T-helper 1 cell (primary cell): Measurements from ENCODE around the gene AMOTL2.

Source experiments
- DNase-seq, 5 donors: peaks; one replicate each; pipeline ENCODE4 v3.0.0-alpha.2; 2012 to 2020
- total RNA-seq, 4 donors: gene quantifications; one replicate each; lab custom pipeline; 2026; lab: John Stamatoyannopoulos, UW

Gene AMOTL2
- 0 to 0.36 (median 0) reads per million in 4 donors for total RNA-seq

DNA sequence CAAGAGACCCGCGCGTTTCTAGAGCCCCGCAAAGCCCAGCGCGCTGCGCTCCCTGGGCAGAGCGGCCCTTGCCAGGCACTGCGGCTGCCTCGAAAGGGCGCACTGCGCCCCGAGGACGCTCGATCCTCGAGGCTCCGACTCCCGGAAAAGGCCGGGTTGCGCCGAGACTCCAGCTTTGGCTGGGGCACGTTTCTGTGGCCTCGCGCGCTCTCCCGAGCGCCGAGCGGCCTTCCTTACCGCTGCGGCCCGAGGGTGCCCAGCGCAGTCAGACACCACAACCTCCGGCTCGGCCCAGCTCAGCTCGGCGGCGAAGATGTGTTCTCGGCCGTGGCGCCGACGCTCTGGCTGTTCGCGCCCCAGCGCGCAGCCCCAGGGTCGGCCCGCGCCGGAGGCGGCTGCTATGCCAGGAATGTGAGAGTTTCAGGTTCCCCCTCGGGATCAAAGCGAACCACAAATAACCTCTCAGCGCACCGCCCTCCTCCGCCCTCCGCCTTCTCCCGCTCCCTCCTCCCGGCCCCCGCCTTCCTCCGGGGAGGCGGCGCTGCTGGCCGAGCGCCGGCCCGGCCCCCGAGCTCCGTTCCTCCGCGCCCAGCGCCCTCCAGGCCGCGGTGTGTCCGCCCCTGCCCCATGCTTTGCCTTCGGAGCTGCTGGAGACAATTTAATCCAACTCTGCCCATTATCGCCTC lies at the start of gene AMOTL2:
AMOTL2 (minus strand) TSS at position 343 of the 686 bp plus-strand sequence. CDS start 3,014 bp downstream, outside the sequence.
- no peak for DNase-seq

DNA sequence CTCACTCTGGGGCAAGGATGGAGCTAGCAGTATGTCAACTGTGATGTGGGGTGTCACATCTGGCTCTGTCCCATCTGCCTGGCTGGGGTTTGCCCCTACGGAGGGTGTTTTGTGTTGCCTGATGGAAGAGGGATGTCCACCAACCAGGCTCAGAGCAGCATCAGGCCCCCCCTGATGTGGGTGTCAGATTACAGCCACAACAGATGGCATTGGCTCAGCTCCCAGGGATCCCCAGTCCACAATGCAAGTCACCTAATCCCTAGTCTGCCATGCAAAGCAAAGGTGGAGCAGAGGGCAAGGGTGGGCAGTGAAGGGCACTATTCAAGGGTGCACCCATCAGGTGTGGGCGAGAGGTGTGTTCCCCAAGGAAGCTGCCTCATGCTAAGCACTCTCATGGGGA lies 48.9 kb upstream of the AMOTL2 start:
- DNase-seq: no peak

DNA sequence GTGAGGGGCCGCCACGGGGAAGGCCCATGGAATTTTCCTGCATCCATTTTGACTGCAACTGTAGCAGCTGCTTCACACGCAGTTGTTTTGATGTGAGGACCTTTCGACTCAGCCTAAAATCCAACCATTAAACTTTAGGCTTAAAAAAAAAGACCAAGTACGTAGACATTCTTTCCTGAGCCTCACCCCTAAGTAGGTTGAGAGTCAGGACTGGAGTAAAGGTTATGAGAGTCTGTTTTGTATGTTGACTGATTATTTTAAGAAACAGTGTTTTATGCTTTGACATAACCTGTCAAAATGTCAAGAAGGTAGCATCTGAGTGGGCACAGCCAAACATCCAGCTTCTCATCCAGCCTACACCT lies 45.7 kb upstream of the AMOTL2 start:
- no peak for DNase-seq

DNA sequence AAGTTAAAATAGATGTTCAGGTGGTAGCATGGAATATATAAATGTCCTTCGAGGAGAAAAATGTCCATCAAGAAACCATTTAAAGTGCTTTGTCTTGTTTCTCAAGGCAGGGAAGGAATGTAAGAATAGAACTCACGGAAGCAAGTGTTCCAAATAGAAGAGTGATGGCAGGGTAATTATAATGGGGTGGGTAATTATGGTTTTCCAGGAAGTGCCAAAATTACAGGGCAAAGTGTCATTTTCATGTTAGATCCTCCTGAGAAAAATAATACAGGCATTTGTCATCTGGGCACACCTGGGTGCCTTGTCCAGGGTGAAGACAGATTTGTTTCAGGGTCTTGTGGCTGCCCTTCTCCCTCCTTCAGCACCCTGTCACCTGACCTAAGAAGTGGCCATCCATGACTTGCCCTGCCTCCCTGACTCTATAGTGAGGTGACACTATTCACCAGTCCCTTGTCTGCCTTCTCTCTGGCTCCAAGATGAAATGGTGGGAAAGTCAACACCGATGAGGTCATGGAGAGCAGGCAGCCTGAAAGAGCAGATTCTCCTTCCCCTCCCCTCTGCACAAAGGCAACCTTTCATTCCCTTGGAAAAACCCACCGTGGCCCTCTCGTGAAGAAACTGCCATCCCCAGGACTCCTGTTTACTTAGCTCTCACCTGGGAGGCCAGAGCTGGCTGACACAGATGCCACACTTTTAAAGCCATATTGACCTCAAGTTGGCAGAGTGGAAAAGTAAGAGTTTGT lies 45.1 kb upstream of the AMOTL2 start:
- no peak for DNase-seq

DNA sequence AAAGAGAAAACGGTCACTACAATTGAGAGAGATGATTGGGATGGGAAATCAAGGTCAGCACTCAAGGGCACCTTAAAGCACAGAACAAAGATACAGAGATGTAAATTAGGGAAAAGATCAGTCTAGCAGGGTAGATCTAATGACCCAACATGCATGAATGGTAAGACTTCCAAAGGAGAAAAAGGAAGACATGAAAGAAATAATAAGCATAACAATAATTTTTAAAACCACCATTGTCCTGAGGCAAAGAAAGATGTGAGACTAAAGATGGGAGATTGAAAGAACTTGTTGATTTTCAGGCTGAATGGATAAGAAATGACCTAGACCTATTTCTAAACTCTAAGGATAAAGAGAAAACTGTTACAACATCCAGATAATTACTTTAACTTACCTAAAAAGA lies 34.8 kb upstream of the AMOTL2 start:
- no peak for DNase-seq

DNA sequence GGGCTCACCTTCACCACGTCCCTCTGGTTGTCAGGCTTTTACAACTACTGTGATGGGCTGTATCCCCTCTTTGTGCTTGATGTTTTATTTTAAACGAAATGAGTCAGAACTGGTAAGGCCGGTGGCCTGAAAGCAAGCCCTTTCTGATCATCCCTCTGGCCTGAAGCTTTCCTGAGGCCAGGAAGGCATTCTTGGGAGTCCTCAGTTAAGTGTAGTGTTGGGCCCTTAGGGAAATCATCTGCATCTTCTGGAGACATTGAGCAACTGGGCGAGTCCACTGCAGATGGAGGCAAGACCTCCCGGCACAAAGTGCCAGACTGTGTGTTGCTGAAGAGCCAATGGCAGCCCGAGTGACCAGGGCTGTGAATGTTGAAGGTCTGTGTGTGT lies 33.0 kb upstream of the AMOTL2 start:
- no peak for DNase-seq

DNA sequence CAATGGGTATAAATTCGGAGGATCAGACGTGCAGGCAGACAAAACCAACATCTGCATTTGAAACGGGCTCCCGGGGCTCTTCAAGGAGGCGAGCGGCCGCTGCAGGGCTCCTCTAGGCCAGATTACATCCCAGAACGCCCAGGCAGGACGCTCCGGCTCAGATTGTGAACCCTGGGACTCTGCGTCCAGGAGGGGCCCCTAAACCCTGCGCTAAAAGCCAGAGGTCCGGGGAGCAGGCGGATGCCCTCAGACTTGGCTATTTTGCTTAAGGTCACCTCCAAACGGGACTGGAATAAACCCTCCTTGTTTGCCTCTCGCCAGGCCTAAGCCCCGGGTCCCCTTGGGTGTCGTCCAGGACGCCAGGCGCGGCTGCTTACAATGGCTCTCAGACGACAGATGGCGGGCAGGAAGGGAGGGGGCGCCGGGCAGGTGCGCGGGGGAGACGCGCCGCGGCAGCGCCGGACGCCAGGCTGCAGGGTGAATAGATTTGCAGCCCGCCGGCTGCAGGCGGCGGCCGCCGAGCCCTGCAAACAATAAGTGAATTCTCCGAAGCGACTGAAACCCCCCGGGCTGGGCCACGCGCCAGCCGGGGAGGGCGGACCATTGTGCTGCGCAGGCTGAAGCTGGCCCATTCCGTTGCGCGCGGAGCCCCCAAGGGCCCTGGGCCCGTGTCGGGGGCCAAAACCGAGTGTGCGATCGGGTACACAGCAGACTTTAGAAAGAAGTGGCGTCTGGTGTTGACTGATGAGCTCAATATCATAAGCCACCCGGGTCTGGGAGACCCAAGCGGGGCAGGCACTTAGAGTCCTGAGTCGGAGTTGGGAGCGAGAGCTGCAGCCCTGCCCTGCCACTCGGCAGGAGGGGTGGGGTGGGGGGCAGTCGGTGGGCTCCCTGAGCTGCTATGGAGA lies 32.3 kb upstream of the AMOTL2 start:
- DNase-seq: no peak

DNA sequence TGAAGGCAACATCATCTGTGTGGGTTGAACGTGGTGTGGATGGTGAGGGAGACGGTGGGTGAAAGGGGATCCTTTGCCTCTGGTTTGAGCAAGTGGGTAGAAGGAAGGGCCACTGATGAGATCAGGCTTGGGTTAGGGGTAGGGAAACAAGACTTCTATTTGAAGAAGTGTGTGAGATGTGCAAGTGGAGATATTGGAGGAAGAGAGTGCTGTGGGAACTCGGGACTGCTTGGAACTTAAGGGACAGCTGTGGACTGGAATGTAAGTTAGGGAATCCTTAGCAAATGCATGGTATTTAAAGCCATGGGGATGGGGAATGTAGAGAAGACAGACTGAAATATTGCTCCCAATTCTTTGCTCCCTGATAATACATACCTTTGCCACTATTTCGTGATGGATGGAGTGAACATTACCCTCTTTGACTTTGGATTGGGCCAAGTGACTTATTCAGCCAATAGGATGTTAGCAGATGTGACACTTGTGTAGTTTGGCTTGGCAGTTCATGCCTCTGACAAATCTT lies 30.2 kb upstream of the AMOTL2 start:
- DNase-seq: no peak

DNA sequence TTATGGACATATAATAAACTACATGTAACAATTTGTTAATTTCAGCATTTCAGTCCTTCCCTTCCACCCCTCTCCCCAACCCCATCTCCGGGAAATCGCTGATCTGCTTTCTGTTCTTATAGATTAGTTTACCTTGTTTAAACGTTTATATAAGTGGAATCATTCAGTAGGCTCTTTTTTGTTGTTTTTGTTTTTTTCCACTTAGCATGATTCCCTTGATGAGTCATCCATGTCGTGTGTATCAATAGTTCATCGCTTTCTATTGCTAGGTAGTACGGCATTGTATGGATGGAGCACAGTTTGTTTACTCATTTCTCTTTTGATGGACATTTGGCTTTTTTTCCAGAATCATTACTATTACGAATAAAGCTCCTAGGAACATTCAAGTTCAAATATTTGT lies 23.5 kb upstream of the AMOTL2 start:
- DNase-seq: no peak

DNA sequence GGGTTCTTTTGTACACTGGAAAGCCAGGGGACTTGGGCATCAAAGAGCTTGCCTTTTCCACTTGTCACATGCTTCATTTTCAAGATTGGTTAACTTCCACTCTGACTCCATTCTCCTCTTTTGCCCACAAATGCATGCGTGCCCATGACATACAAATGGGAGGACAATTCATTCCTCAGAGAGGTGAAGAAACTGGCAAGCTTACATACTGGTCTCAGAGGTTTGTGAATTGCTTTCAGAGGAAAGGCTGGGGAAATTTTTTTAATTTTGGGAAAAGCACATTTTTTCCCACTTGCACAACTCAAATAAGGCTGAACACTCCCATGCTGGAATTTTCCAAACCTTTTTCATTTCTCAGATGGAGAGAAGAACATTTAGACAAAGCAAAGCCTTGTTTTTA lies 20.9 kb upstream of the AMOTL2 start:
- DNase-seq: no peak

DNA sequence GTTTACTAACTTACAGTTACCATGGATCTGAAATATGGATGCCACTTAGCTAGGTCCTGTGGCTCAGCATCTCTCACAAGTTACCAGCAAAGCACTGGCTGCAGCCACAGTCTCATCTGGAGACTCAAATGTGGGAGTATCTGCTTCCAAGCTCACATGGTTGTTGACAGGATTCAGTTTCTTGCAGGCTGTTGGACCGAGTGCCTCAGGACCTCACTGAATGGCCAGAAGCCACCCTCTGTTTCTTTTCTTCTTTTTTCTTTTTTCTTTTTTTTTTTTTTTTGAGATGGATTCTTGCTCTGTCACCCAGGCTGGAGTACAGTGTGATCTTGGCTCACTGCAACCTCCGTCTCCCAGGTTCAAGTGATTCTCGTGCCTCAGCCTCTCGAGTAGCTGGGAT lies 20.1 kb upstream of the AMOTL2 start:
- DNase-seq: no peak

DNA sequence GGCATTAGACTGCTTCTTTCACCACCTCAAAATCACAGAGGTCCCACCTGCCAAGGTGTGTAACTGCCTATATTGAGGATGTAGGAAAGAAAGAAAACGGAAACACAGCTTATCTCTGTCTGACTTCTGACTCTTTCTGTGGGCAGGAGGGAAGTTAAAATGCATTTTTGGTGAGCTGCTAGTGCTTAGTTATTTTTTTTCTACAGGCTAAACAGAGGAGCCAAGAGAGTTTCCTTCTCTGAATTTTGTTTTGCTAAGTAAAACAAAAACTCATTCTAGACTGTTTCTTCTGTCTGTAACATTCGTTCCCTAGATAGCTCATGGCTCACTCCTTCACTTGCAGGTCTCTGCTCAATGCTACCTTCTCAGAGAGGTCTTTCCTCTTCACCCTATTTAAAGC lies 18.8 kb upstream of the AMOTL2 start:
- DNase-seq: no peak

DNA sequence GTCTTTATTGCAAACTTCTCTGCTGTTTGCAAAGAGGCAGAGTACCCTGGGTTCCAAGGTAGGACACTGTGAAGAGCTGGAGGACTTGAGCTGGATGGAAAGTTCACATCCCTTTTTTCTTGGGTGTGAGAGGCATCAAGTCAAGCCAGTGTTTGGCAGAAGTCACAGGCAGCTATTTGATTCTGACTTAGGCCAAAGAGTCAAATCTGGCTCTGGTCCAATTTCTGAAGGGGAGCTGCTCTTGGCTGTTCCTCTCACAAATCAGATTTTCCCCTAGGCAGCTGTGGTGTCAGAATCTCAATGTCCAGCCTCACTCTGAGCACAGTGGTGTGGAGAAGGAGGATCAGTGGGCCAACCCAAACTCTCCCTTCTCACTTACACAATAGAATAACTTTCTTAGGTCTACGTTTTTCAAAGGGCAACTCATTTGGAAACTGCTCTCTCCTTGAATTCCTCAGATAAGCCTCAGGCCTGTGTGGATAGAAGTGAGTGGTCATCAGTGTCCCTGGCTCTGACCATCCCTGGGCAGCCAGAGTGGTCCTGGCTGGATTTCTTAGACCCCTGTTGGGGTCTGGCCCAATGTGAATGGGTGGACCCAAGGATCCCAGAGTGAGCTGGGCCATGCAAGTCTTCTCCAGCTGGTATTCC lies 18.2 kb upstream of the AMOTL2 start:
- no peak for DNase-seq

DNA sequence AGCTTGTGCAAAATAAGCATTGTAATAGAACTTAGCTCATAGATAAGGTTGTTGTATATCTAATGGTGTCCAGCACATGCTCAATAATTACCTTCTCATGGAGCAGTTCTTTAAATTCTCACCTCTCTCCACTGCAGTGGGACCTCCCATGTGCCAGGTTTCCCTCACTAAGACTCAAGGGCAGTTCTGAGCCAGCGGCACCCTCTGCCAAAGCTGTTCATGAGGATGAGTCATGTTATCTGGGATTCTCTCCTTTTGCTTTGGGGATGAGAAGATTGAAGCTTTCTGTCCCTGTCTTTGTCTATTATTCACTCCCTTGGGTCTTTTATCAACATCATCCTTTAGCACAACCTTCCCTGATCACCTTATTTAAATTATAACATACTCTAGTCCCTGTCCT lies 15.6 kb upstream of the AMOTL2 start:
- no peak for DNase-seq

DNA sequence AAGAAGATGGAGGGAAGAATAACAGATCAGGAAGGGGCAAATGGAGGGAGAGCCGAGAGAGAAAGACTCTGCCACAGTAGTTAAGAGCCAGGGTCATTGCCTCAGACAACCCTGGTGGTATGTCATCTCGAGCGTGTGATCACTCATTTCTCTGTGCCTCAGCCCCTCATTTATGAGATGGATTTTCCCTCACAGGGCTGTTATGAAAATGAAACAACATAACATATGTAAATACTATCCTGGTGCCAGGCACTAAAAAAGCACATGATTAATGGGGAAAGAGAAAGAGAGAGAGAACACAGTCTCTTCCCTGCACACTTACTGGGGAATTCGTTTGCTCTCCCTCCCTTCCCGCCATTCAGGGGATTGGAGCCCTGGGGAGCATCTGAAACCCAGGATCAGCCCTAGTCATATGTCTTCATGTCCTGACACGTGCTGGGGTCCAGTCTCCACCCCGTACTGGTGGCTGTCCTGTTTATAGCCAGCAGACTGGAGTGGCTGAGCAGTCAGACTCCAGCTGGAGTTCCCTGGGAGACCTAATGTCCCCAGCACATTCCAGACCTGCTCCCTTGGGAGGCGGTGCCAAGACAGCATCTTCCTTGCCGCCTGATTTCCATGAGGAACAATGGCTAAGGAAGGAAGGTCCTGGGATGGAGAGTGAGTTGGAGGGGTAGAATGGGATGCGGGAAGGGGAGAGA lies 14.7 kb upstream of the AMOTL2 start:
- no peak for DNase-seq

DNA sequence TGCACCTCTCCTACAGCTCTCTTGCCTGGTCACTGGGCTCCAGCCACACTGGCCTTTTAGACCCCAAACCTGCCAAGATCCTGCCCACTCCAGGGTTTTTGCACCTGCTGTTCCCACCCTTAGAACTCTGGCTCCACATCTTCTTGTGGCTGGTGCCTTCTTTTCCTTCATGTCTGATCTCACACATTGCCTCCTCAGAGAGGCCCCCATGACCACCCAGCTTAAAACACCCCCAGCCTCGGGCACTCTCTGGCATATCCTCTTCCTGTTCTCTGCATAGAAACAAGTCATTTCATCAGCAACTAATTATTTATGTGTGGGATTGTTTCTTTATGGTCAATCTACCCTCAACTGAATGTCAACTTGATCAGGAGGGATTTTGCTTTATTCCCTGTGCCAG lies 14.0 kb upstream of the AMOTL2 start:
- DNase-seq: no peak

DNA sequence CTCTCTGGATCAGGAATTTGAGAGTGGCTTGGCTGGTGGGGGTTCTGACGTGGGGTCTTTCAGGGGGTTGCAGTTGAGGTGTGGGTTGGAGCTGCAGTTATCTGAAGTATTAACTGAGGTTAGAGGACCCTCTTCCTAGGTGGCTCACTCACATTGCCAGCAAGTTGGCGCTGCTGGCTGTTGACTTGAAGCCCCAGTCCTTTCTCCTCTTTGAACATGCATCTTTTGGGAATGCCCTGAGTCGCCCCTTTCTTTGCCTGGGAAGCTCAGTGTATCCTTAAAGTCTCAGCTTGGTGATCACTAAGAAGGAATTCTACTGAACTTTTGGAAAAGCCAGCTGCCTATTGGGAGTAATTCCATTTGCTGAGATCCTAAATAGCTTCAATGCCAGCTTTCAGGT lies 13.0 kb upstream of the AMOTL2 start:
- DNase-seq: no peak

DNA sequence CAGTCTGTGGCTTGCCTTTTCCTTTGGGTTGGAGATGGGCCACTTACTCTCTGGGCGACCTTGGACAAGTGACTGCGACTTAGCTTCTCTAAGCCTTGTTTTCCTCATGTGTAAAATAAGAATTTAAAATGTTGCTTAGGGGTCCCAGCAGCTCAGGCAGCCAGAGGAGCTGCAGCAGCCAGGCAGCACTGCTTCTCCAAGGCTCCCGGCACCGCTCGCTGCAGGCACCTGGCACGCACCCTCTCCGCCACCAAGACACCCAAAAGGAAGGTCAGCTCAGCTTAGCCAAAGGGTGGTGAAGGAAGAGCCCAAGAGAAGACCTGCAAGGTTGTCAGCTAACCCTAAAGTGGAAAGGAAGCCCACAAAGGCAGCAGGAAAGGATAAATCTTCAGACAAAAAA lies 10.7 kb upstream of the AMOTL2 start:
- no peak for DNase-seq

DNA sequence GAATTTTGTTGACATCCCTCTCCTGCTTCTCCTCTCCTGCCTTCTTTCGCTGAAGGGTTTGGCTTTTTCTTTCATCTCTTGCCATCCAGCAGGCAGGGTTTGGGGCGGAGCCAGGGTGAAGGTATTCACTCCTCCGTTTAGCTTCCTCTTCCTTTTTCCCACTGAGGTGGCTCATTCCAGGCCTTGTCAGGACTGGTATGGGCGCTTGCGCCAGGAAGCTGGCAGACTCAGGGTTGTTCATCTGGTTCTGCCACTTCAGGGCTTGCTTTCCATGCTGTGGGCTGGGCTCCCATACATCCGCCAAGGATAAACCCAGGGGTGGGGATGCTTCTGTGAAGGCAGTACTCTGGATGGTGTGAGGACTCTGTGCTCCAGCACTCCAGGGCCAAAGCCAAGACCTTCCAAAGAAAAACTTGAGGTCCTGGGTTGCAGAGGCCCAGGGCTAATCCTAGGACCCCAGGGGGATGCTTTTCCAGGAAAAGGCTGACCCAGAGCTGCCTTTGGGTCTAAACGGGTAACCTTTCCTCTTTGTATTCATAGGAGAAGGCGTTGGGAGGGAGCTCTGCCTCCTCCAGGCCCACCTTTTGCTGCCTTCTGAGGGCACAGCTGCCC lies 7.7 kb upstream of the AMOTL2 start:
- DNase-seq: no peak

DNA sequence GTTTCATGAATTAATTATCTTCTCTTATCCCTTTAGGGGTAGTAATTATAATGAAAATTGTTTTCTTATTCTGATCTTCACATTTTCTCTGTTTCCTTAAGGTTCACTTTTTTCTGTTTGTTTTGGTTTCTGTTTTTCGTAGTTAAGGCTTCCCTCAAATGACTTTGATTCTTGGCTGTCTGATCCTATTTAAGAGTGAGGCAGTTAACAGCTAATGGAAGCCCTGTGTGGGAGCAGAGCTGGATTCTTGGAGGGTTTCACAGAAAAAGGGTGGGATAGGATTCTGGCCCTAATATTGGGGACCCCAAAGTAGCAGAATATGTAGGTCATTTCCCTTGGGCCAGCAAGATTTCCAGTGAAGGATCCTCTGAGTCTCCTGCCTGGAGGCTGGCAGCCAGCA lies 6.8 kb upstream of the AMOTL2 start:
- DNase-seq: no peak

DNA sequence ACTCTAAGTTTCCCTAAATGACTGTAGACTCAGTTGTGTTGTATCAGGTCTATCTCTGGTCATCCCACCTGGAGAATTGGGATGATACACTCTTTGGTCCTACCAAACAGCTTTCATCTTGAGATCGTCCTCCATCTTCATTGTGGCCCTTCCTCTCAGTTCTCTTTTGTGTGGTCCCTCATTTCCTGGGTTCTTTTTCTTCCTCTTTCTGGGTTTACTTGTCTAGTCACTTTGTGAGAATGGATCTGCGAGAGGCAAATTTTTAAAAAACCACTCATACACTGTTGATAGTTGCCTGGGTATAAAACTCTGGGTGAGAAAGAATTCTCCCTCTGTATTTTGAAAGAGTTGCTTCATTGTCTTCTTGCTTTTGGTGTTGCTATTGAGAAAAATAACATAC lies 6.0 kb upstream of the AMOTL2 start:
- no peak for DNase-seq

DNA sequence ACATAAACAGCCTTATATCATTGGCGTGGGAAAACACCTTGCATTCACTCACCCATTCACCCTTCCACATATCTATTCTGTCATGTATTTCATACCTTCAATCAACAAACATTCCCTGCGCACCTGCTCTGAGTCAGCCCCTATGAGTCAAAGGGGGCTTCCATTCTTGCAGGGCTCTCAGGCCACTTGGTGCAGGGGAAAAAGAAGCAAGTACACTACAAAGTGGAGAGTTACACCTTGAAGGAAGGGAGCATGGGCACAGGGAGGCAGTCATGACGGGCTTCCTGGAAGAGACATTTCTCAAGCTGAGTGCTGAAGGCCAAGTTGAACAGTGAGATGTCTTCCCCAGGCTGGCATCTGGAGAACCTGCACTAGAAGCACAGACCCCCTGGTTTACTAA lies 4.6 kb upstream of the AMOTL2 start:
- no peak for DNase-seq
